Fibroblast of pulmonary artery (primary cell): ENCODE measurements around the gene GPR68.
A peak's percentile ranks its signal among the peaks of the same experiment; 100 is the strongest.

Experiments
- DNase-seq: peaks from one replicate; pipeline ENCODE4 v3.0.0-alpha.2; 2010; ENCODE audit warnings: low read depth
- H3K4me3 ChIP-seq: replicated peaks from 2 replicates; pipeline ENCODE4 v1.5.1; 2011; ENCODE audit warnings: low read depth, mild to moderate bottlenecking, control low read depth, low read length, moderate library complexity
- TF ChIP-seq, protein P1 (sequence below): IDR thresholded peaks from 2 replicates; pipeline ENCODE4 v1.5.1; 2011; ENCODE audit warnings: mild to moderate bottlenecking, control low read depth, low read length, inconsistent platforms; ENCODE audit errors: missing control alignments

The GPR68 gene

DNA sequence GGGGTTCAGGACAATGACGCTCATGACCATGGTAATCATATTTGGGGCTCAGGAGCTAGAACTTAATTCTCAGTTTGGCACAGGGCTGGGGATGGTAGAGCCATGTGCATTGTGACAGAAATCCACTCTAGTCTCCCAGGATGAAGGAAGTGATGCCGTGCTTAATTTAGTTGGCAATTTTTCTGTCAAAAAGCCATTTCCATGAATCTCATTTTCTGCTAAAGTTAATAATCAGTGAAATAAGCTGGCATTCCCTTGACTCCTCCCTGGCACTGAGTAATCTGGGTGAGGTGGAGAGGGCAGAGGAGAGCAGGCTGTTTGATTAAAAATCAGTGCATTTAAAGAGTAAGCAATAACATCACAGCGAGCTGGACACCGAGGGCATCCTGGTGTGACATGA, 45.0 kb upstream of the GPR68 start:
- DNase-seq = no peak
- TF ChIP-seq, protein P1, sequence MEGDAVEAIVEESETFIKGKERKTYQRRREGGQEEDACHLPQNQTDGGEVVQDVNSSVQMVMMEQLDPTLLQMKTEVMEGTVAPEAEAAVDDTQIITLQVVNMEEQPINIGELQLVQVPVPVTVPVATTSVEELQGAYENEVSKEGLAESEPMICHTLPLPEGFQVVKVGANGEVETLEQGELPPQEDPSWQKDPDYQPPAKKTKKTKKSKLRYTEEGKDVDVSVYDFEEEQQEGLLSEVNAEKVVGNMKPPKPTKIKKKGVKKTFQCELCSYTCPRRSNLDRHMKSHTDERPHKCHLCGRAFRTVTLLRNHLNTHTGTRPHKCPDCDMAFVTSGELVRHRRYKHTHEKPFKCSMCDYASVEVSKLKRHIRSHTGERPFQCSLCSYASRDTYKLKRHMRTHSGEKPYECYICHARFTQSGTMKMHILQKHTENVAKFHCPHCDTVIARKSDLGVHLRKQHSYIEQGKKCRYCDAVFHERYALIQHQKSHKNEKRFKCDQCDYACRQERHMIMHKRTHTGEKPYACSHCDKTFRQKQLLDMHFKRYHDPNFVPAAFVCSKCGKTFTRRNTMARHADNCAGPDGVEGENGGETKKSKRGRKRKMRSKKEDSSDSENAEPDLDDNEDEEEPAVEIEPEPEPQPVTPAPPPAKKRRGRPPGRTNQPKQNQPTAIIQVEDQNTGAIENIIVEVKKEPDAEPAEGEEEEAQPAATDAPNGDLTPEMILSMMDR = no peak
- no peak overlapping the region for H3K4me3 ChIP-seq

DNA sequence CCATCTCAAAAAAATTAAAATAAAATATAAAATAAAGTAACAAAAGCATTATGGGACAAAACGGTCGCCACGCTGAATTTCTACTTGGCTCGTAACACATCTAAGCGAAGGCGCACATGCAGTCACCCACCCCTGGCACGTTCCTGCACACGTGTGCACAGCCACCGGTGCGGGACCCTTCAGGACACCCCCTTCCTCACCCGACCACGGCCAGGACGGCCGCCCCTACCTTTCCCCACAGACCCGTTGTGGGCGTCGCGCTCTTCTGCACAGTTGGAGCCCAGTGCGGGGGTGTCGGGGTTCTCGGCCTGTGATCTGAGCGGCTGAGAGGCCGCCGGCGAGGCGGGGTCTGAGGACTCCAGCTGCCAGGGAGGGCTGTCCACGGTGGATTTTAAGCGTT, 44.4 kb upstream of the GPR68 start:
- H3K4me3 ChIP-seq = no peak overlapping the region
- no peak for DNase-seq
- TF ChIP-seq, protein P1 = no peak

DNA sequence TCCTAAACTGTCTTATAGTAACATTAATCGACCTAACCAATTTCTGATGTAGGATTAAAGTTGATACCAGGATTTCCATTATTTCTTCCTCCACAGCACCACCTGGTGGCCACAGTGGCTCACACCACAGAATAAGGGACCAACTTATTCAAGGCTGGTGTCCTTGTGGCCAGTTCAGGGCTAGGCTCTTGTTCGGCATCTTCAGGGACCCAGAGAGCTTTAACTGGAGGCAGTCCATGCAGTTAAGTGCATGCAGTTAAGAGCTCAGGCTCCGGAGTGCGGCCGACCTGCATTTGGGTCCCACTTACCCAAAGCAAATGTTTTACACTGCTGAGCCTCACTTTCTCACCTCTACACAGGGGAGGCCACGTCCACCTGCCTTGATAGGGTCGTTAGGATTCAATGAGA, 42.0 kb upstream of the GPR68 start:
- DNase-seq = peak; percentile 79
- H3K4me3 ChIP-seq = no peak overlapping the region
- TF ChIP-seq, protein P1 = peak; percentile 89

DNA sequence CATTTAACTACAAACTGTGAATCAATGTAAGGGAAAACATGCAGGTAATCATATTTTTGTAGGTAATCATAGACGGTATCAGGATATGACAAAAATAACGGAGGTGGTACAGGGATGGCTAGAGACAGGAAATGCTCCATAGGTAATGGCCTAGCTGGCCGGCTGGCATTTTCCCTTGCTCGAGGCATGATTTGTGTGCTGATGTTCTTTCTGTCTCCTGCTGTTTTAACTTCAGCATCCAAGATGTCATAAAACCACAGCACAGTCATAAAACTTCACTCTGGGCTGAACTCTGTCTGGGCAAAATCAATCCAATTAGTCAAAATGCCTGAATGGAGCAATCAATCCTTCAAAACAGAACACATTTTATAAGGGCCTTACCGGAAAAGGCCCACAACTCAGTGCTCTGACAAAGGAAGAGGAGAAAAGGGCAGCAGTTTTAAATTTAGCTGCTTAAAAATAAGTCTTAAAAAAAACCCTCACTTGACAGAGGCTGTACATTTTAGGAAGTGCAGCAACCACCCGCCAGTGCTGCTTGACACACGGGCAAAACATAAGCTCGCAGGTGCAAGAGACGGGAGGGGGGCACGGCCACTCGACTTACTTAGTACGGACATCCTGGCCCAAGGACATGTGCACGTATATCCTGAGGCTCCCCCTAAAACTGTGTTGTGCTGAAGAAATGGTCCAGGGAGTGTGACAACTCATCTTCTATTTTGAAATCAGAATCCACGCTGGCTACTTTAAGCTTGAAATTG, 40.5 kb upstream of the GPR68 start:
- DNase-seq = no peak
- no peak overlapping the region for H3K4me3 ChIP-seq
- TF ChIP-seq, protein P1 = no peak

DNA sequence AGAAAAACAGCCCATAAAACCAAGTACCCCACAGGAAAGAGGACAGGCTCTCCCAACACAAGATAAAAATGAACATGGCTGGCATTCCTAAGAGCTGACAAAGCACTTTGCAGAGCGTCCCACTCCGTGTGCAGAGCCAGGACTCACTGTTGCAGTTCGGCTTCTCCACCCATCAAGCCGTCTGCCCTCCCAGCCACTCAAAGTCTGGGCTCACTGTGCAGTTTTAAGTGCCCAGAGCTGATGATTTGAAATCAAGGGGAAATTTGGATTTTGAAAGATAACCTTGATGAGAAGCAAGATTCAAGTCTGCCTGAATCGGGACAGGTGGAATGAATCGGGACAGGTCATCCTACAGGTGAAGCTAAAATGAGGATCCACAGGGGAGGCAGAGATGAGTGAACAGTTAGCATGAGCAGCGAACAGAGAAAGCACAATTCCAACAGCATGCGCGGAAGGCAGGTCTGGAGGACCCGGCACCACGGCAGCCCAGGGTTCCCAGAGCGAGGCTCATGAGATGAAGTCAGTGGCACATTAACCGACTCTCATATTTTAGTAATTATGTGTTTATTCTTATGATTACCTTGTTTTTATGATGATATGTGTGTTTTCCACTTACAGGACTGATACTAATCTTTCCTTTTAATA, 39.8 kb upstream of the GPR68 start:
- no peak overlapping the region for H3K4me3 ChIP-seq
- TF ChIP-seq, protein P1 = no peak
- DNase-seq = peak; percentile 78

DNA sequence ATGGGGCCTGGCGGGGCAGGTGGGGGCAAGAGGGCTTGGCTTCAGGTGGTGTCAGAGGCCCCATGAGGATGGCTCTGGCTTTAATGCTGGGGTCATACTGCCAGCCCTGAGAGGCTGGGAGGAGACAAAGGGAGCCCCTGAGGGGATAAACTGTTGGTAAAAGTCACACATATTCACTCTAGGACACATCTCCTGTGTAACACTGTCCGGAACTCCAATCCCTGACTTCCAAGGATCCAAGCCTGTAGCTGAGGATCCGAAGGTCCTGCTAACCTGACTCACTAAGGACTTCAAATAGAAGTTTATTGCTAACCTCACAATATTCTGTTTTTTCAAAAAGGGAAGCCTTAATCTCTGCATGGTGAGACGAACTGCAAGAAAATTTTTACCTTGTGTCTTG, 39.2 kb upstream of the GPR68 start:
- TF ChIP-seq, protein P1 = no peak
- H3K4me3 ChIP-seq = no peak overlapping the region
- DNase-seq = no peak
